Measurements from ENCODE around the gene MARCHF4.

Gene MARCHF4

GRCh38 chr2:216349366-216349765 is 22.9 kb downstream of the MARCHF4 start:
- no peak for DNase-seq (ENCODE audit: low read depth)

GRCh38 chr2:216348756-216349308 is 23.5 kb downstream of the MARCHF4 start:
- peak; percentile 76 for DNase-seq (ENCODE audit: low read depth)

GRCh38 chr2:216346781-216347180 is 25.5 kb downstream of the MARCHF4 start:
- DNase-seq (ENCODE audit: low read depth): no peak

- DNase-seq (ENCODE audit: low read depth): no peak
Measured at GRCh38 chr2:216345846-216346245, 26.4 kb downstream of the MARCHF4 start.

- DNase-seq (ENCODE audit: low read depth): no peak
Measured at GRCh38 chr2:216344950-216345300, 27.4 kb downstream of the MARCHF4 start.

GRCh38 chr2:216344206-216344949 is 27.9 kb downstream of the MARCHF4 start:
- no peak for DNase-seq (ENCODE audit: low read depth)

- no peak for DNase-seq (ENCODE audit: low read depth)
Measured at GRCh38 chr2:216343221-216343980, 28.9 kb downstream of the MARCHF4 start.

GRCh38 chr2:216341121-216341520 is 31.2 kb downstream of the MARCHF4 start:
- no peak for DNase-seq (ENCODE audit: low read depth)

- DNase-seq (ENCODE audit: low read depth): no peak
Measured at GRCh38 chr2:216340280-216340631, 32.0 kb downstream of the MARCHF4 start.

GRCh38 chr2:216339456-216340279 is 32.6 kb downstream of the MARCHF4 start:
- no peak for DNase-seq (ENCODE audit: low read depth)

GRCh38 chr2:216335252-216335651 is 37.0 kb downstream of the MARCHF4 start:
- no peak for DNase-seq (ENCODE audit: low read depth)

GRCh38 chr2:216328347-216328746 is 43.9 kb downstream of the MARCHF4 start:
- DNase-seq (ENCODE audit: low read depth): peak; percentile 37

- peak; percentile 21 for DNase-seq (ENCODE audit: low read depth)
Measured at GRCh38 chr2:216327447-216327935, 44.8 kb downstream of the MARCHF4 start.

Data from amniotic epithelial cell (primary cell).